GM19239 (cell line): Measurements from ENCODE around the gene PDZRN4.

Experiments used
- DNase-seq: peaks from one replicate; pipeline ENCODE4 v3.0.0; 2011; ENCODE audit warnings: low spot score; ENCODE audit not compliant: insufficient read length
- FAIRE-seq: peaks from 2 replicates; lab custom pipeline; 2011; peaks lifted over from hg19 to GRCh38; lab: Jason Lieb, UNC

Gene PDZRN4

GRCh38 chr12:41485203-41485602 lies 297.1 kb downstream of the PDZRN4 start:
- FAIRE-seq, result no peak

GRCh38 chr12:41486718-41487117 lies 298.6 kb downstream of the PDZRN4 start:
- DNase-seq (no peak), FAIRE-seq (no peak)

More at GRCh38 chr12:41485203-41485602, 297.1 kb downstream of the PDZRN4 start:
- no peak for DNase-seq

- DNase-seq (no peak), FAIRE-seq (no peak)
Observed at GRCh38 chr12:41496009-41496408, 307.9 kb downstream of the PDZRN4 start.

- FAIRE-seq, result no peak
- no peak for DNase-seq
Observed at GRCh38 chr12:41497409-41497808, 309.3 kb downstream of the PDZRN4 start.

- DNase-seq (no peak), FAIRE-seq (no peak)
Observed at GRCh38 chr12:41504976-41505375, 316.9 kb downstream of the PDZRN4 start.

- DNase-seq (no peak), FAIRE-seq (no peak)
Observed at GRCh38 chr12:41507286-41507685, 319.2 kb downstream of the PDZRN4 start.

- FAIRE-seq (no peak), DNase-seq (no peak)
Observed at GRCh38 chr12:41509271-41510055, 321.3 kb downstream of the PDZRN4 start.

GRCh38 chr12:41510470-41510869 lies 322.4 kb downstream of the PDZRN4 start:
- FAIRE-seq, result no peak
- no peak for DNase-seq

- DNase-seq (no peak), FAIRE-seq (no peak)
Observed at GRCh38 chr12:41511247-41511646, 323.1 kb downstream of the PDZRN4 start.

- DNase-seq (no peak), FAIRE-seq (no peak)
Observed at GRCh38 chr12:41512497-41512896, 324.4 kb downstream of the PDZRN4 start.

- DNase-seq, result no peak
Observed at GRCh38 chr12:41514021-41514777, 326.1 kb downstream of the PDZRN4 start.

GRCh38 chr12:41514907-41515306 lies 326.8 kb downstream of the PDZRN4 start:
- DNase-seq (no peak), FAIRE-seq (peak; percentile 11)

More at GRCh38 chr12:41514021-41514777, 326.1 kb downstream of the PDZRN4 start:
- no peak for FAIRE-seq

GRCh38 chr12:41515953-41516352 lies 327.8 kb downstream of the PDZRN4 start:
- no peak for FAIRE-seq
- no peak for DNase-seq

- DNase-seq (no peak), FAIRE-seq (no peak)
Observed at GRCh38 chr12:41520869-41521268, 332.7 kb downstream of the PDZRN4 start.

GRCh38 chr12:41521872-41522379 lies 333.8 kb downstream of the PDZRN4 start:
- FAIRE-seq (peak; percentile 37), DNase-seq (peak; percentile 5)

- FAIRE-seq (no peak), DNase-seq (no peak)
Observed at GRCh38 chr12:41527062-41527461, 338.9 kb downstream of the PDZRN4 start.

GRCh38 chr12:41527534-41528116 lies 339.5 kb downstream of the PDZRN4 start:
- no peak for DNase-seq
- no peak for FAIRE-seq

- no peak for FAIRE-seq
- DNase-seq, result no peak
Observed at GRCh38 chr12:41528874-41529273, 340.8 kb downstream of the PDZRN4 start.

GRCh38 chr12:41530441-41530840 lies 342.3 kb downstream of the PDZRN4 start:
- DNase-seq (no peak), FAIRE-seq (no peak)

- FAIRE-seq, result no peak
Observed at GRCh38 chr12:41531147-41531829, 343.2 kb downstream of the PDZRN4 start.

More at GRCh38 chr12:41531147-41531829, 343.2 kb downstream of the PDZRN4 start:
- DNase-seq, result no peak
